Left lung (tissue), 10 donors: Measurements from ENCODE around the gene ERO1A. TPM values are rescaled to one million over a fixed set of nuclear protein-coding genes. Genes with fewer than 3 reads are reported as not detected.

Experiments
- ATAC-seq: fragments of 200-7000 bp; cut with Tn5 transposase; one replicate; pipeline ENCODE4 v1.9.1; 2020; ENCODE audit warnings: moderate library complexity
- DNase-seq, 4 donors: peaks; one replicate each; pipeline ENCODE4 v3.0.0-alpha.2; 2013 to 2020
- H3K27ac ChIP-seq, 2 donors: fragments of 200-600 bp; sonication (generic) in 1 of 2; one replicate each; pipeline versions ENCODE4 v1.5.0 to v1.8.0; 2020 to 2021
- H3K27me3 ChIP-seq, 2 donors: fragments of 200-600 bp; sonication (generic) in 1 of 2; one replicate each; pipeline versions ENCODE4 v1.5.0 to v1.8.0; 2020 to 2021
- H3K36me3 ChIP-seq, 2 donors: fragments of 200-600 bp; sonication (generic) in 1 of 2; one replicate each; pipeline versions ENCODE4 v1.5.0 to v1.8.0; 2020 to 2021
- H3K4me1 ChIP-seq, 2 donors: fragments of 200-600 bp; one replicate each; pipeline ENCODE4 v1.8.0; 2021
- H3K4me3 ChIP-seq, 2 donors: fragments of 200-600 bp; sonication (generic) in 1 of 2; one replicate each; pipeline versions ENCODE4 v1.5.0 to v1.8.0; 2020 to 2021; ENCODE audit warnings: mild to moderate bottlenecking in 1 of 2
- H3K9me3 ChIP-seq, 2 donors: fragments of 200-600 bp; sonication (generic) in 1 of 2; one replicate each; pipeline versions ENCODE4 v1.5.0 to v1.8.0; 2020 to 2021
- CTCF ChIP-seq, 2 donors: fragments of 200-600 bp; sonication (generic) in 1 of 2; IDR thresholded peaks; one replicate each; pipeline versions ENCODE4 v1.5.0 to v1.8.0; 2021; ENCODE audit warnings: antibody characterized with exemption in 2 of 2
- intact Hi-C, 2 donors: fragments of 100-400 bp; cut with DNase I; formaldehyde crosslinking; loops; one replicate each; pipeline versions ENCODE4 v1.11.2 to v1.14.2; 2022
- polyA plus RNA-seq, 6 donors: library from polyadenylated mRNA; unstranded; fragments of 120-200 nt; gene quantifications; one replicate each; pipeline ENCODE4 v1.2.1, GENCODE V29; 2013; ENCODE audit not compliant: insufficient read length in 6 of 6
- total RNA-seq, 2 donors: library from RNA; stranded (reverse); fragmentation: NEBNext Ultra II Directional; extraction: Animal tissue kit (Norgen Biotek cat#: 25700); gene quantifications; one replicate each; pipeline ENCODE4 v1.2.1, GENCODE V29; 2021
- donor health status: DM: no; HTN: yes; CAD: no.
- donor health status: DM: no; HTN: no; CAD: no.

The ERO1A gene
- total and polyA plus RNA-seq, 8 donors: 27.5 to 70.6 (median 31.6) TPM

GRCh38 chr14:52724360-52724644 is 28.9 kb upstream of the ERO1A start:
- Histone ChIP-seq H3K36me3 (peaks cover 3 to 96% of the 10 kb centered on the region in 2 donors), H3K9me3 (no peaks in the 10 kb centered on the region), H3K4me3 (no peak overlapping the region), H3K27me3 (no peaks in the 10 kb centered on the region), H3K27ac (no peak overlapping the region), H3K4me1 (peaks cover 0 to 7% of the 10 kb centered on the region in 2 donors)
- intact Hi-C loops: no loop called here
- ATAC-seq (no peak), DNase-seq (no peak)
- no peak for TF ChIP-seq CTCF (IDR thresholded peaks at IDR 0.05)

GRCh38 chr14:52723514-52724359 is 28.4 kb upstream of the ERO1A start:
- DNase-seq (no peak), ATAC-seq (no peak)
- Histone ChIP-seq H3K4me3 (no peak overlapping the region), H3K36me3 (peaks cover 3 to 100% of the 10 kb centered on the region in 2 donors), H3K27me3 (no peaks in the 10 kb centered on the region), H3K27ac (no peak overlapping the region), H3K4me1 (peaks cover 0 to 4% of the 10 kb centered on the region in 2 donors), H3K9me3 (no peaks in the 10 kb centered on the region)
- TF ChIP-seq CTCF (IDR thresholded peaks at IDR 0.05): no peak
- intact Hi-C loops: no loop called here

GRCh38 chr14:52716155-52716554 is 20.8 kb upstream of the ERO1A start:
- intact Hi-C loops: no loop called here
- H3K9me3 ChIP-seq: no peaks in the 10 kb centered on the region
- no peak overlapping the region for H3K4me3 ChIP-seq
- H3K27ac ChIP-seq: no peak overlapping the region
- no peak for ATAC-seq
- no peak for DNase-seq
- no peak for TF ChIP-seq CTCF (IDR thresholded peaks at IDR 0.05)
- peaks cover 0 to 100% of the 10 kb centered on the region in 2 donors for H3K36me3 ChIP-seq
- no peaks in the 10 kb centered on the region for H3K27me3 ChIP-seq
- peaks cover 4 to 23% of the 10 kb centered on the region in 2 donors for H3K4me1 ChIP-seq

- DNase-seq (no peak), ATAC-seq (no peak)
- H3K36me3 ChIP-seq: peaks cover 0 to 83% of the 10 kb centered on the region in 2 donors
- no peaks in the 10 kb centered on the region for H3K9me3 ChIP-seq
- H3K4me1 ChIP-seq: peaks cover 20 to 58% of the 10 kb centered on the region in 2 donors
- H3K27ac ChIP-seq: no peak overlapping the region
- H3K4me3 ChIP-seq: no peak overlapping the region
- intact Hi-C loops: no loop called here
- no peak for TF ChIP-seq CTCF (IDR thresholded peaks at IDR 0.05)
- H3K27me3 ChIP-seq: no peaks in the 10 kb centered on the region
Measured at GRCh38 chr14:52711666-52712065, 16.3 kb upstream of the ERO1A start.

GRCh38 chr14:52706724-52707706 is 11.7 kb upstream of the ERO1A start, which contains the start of gene PSMC6:
PSMC6 (plus strand) TSS chr14:52707200; CDS start chr14:52707220, 20 bp downstream.
- no peak for TF ChIP-seq CTCF (IDR thresholded peaks at IDR 0.05)
- intact Hi-C loops: no loop called here
- Histone ChIP-seq H3K36me3 (peaks cover 0 to 37% of the 10 kb centered on the region in 2 donors), H3K27ac (peak within 1 kb of the TSS; percentile 92 to 93), H3K27me3 (no peaks in the 10 kb centered on the region), H3K9me3 (no peaks in the 10 kb centered on the region), H3K4me1 (peaks cover 20 to 70% of the 10 kb centered on the region in 2 donors), H3K4me3 (peak within 1 kb of the TSS; percentile 56 to 95)
- ATAC-seq (peak; percentile 99), DNase-seq (peak; percentile 90 to 98 (median 96))
